GM12878 (cell line): Measurements from ENCODE around the gene FOXK2. TPM values are rescaled to one million over a fixed set of nuclear protein-coding genes. Genes with fewer than 3 reads are reported as not detected.

Experiments used
- ATAC-seq: fragments of 200-7000 bp; cut with Tn5 transposase; 3 replicates; pipeline ENCODE4 v1.9.1; 2020; ENCODE audit warnings: mild to moderate bottlenecking, moderate library complexity
- BruUV-seq: library from RNA; stranded (reverse); fragments of 400-500 nt; replicated peaks from 2 replicates; lab custom pipeline; 2021; lab: Mats Ljungman, UMichigan
- CTCF ChIA-PET: fragments of 300-600 bp; sonication (Branson Sonifier 250); formaldehyde crosslinking; extraction: SDS; loops from one replicate; lab custom pipeline; 2021; ENCODE audit warnings: inconsistent platforms; lab: Yijun Ruan, JAX
- POLR2A ChIA-PET: fragments of 350-600 bp; formaldehyde crosslinking; extraction: SDS; loops from one replicate; lab custom pipeline; 2021; ENCODE audit warnings: inconsistent platforms; lab: Charles Lee
- RAD21 ChIA-PET: fragments of 300-600 bp; sonication (Branson Sonifier 250); formaldehyde crosslinking; loops from one replicate; lab custom pipeline; 2023; ENCODE audit warnings: antibody characterized with exemption; ENCODE audit not compliant: unreplicated experiment; lab: Charles Lee
- SMC1A ChIA-PET: fragments of 300-600 bp; sonication (Branson Sonifier 250); formaldehyde crosslinking; loops from one replicate; lab custom pipeline; 2023; ENCODE audit not compliant: unreplicated experiment, uncharacterized antibody; lab: Charles Lee
- DNase-seq: peaks from one replicate; pipeline ENCODE4 v3.0.0-alpha.2; 2011; ENCODE audit warnings: low read depth, low spot score
- FAIRE-seq: peaks from 3 replicates; lab custom pipeline; 2011; peaks lifted over from hg19 to GRCh38; lab: Jason Lieb, UNC
- H2AFZ ChIP-seq: 2 replicates; pipeline ENCODE4 v1.6.0; 2011; ENCODE audit warnings: low read depth, low read length, control low read depth; ENCODE audit not compliant: control insufficient read depth
- H3K27ac ChIP-seq: 2 replicates; pipeline ENCODE4 v1.5.1; 2011; ENCODE audit warnings: control low read depth; ENCODE audit not compliant: control insufficient read depth, insufficient read depth
- H3K27me3 ChIP-seq, 2 experiments: replicated peaks in 1 of 2; 2 replicates each; pipeline versions ENCODE4 v1.6.0 to v1.6.1; 2011; ENCODE audit warnings: low read length in 1 of 2; ENCODE audit not compliant: control insufficient read depth in 2 of 2, insufficient read depth in 2 of 2
- H3K36me3 ChIP-seq, 2 experiments: 2 replicates each; pipeline ENCODE4 v1.5.1; 2011; ENCODE audit warnings: low read length in 1 of 2; ENCODE audit not compliant: control insufficient read depth in 2 of 2, insufficient read depth in 2 of 2
- H3K4me1 ChIP-seq: 2 replicates; pipeline ENCODE4 v1.6.1; 2011; ENCODE audit warnings: mild to moderate bottlenecking, low read length, moderate library complexity, mixed read lengths; ENCODE audit not compliant: control insufficient read depth, insufficient read depth
- H3K4me2 ChIP-seq: 2 replicates; pipeline ENCODE4 v1.6.0; 2011; ENCODE audit warnings: control low read depth; ENCODE audit not compliant: control insufficient read depth, insufficient read depth
- H3K4me3 ChIP-seq: fragments of 200-600 bp; sonication (generic); 2 replicates; pipeline ENCODE4 v1.5.1; 2016
- H3K79me2 ChIP-seq: 2 replicates; pipeline ENCODE4 v1.6.0; 2011; ENCODE audit warnings: low read length; ENCODE audit not compliant: control insufficient read depth, insufficient read depth
- H3K9ac ChIP-seq: 2 replicates; pipeline ENCODE4 v1.8.0; 2011; ENCODE audit warnings: low read length, control low read depth, mixed read lengths; ENCODE audit not compliant: control insufficient read depth, insufficient read depth
- H3K9me3 ChIP-seq: replicated peaks from 3 replicates; pipeline ENCODE4 v1.5.1; 2011; ENCODE audit warnings: mild to moderate bottlenecking, low read length; ENCODE audit not compliant: control insufficient read depth, insufficient read depth
- H4K20me1 ChIP-seq: 2 replicates; pipeline ENCODE4 v1.6.0; 2011; ENCODE audit not compliant: control insufficient read depth, insufficient read depth
- E2F8 ChIP-seq: fragments of 450-650 bp; IDR thresholded peaks from 2 replicates; pipeline ENCODE4 v1.6.1; 2018; ENCODE audit warnings: mild to moderate bottlenecking, low read depth, moderate library complexity; ENCODE audit not compliant: partially characterized antibody
- EP300 ChIP-seq, 2 experiments: fragments of 150-350 bp in 1 of 2; IDR thresholded peaks; 2 replicates each; pipeline ENCODE4 v1.6.1; 2011 to 2012; ENCODE audit warnings: low read depth in 2 of 2, low read length in 2 of 2, borderline replicate concordance in 1 of 2, improper control_type of control experiment in 1 of 2, inconsistent platforms in 1 of 2; ENCODE audit not compliant: control insufficient read depth in 1 of 2
- HDGF ChIP-seq: fragments of 450-650 bp; IDR thresholded peaks from 2 replicates; pipeline ENCODE4 v1.6.1; 2016; ENCODE audit warnings: antibody characterized with exemption
- POLR2AphosphoS5 ChIP-seq: IDR thresholded peaks from 2 replicates; pipeline ENCODE4 v1.6.1; 2011; ENCODE audit warnings: mild to moderate bottlenecking, low read length, inconsistent platforms
- RFX5 ChIP-seq: IDR thresholded peaks from 2 replicates; pipeline ENCODE4 v1.6.1; 2011; ENCODE audit warnings: low read depth, low read length, improper control_type of control experiment
- WGBS: methylation state at CpG from one replicate; pipeline ENCODE4 v1.1.6; 2016; ENCODE audit warnings: low lambda C conversion rate; ENCODE audit not compliant: insufficient replicate concordance, insufficient coverage; ENCODE audit errors: missing lambda C conversion rate; 5-methylcytosine and 5-hydroxymethylcytosine counted together
- in situ Hi-C: fragments of 300-500 bp; cut with MboI; formaldehyde crosslinking; loops from 9 replicates; pipeline ENCODE4 v1.14.3; 2018; ENCODE audit warnings: mixed read lengths
- intact Hi-C: fragments of 100-400 bp; cut with micrococcal nuclease; formaldehyde crosslinking; loops from one replicate; pipeline ENCODE4 v1.14.2; 2022; ENCODE audit not compliant: unreplicated experiment
- polyA plus RNA-seq, 11 experiments: library from polyadenylated mRNA; depleted of rRNA in 4 of 11; unstranded in 6 of 11; stranded (reverse) in 5 of 11; fragments of >200 nt; fragmentation: Nextera tagmentation in 4 of 11; fragmentation: Illumina TruSeq in 1 of 11; extraction: Ambion mirVana in 4 of 11; extraction: Trizol in 1 of 11; gene quantifications; 1 replicate in 1 of 11; 2 replicates in 10 of 11; pipeline versions ENCODE4 v1.2.1 to v1.2.3, GENCODE V29; 2011 to 2016; ENCODE audit warnings: inconsistent platforms in 2 of 11, missing spikeins in 2 of 11, low read depth in 1 of 11
- total RNA-seq, 4 experiments: library from RNA; depleted of rRNA in 3 of 4; stranded (reverse); fragments of >200 nt in 3 of 4; fragmentation: Illumina TruSeq in 1 of 4; extraction: Trizol in 1 of 4; gene quantifications; 2 replicates each; pipeline versions ENCODE4 v1.2.1 to v1.2.3, GENCODE V29; 2013 to 2021

Gene FOXK2
- total and polyA plus RNA-seq, 10 of the 15 experiments (the other 5 are each of a cell fraction or from before 2014, with no cell fraction given): 2.4 to 56.8 (median 34.4) TPM

- ATAC-seq: no peak
- TF ChIP-seq HDGF (no peak), E2F8 (no peak), RFX5 (no peak), EP300 (IDR thresholded peaks at IDR 0.05; ENCODE audit: borderline replicate concordance in 1 of 2, control insufficient read depth in 1 of 2, low read depth in 2 of 2, low read length in 2 of 2) (no peak), POLR2AphosphoS5 (no peak)
- POLR2A ChIA-PET: interaction anchor here (0.5 to 1.1 kb wide), 2 partner anchors 20 to 51 kb away, joined by 3 to 4 read pairs; no protein-coding TSS in a partner anchor
- H3K4me3 ChIP-seq: no peak overlapping the region
- DNase-seq: no peak
- intact Hi-C loops (no loop called here), in situ Hi-C loops (no loop called here)
- RAD21 ChIA-PET: no interaction called here
- H3K36me3 ChIP-seq: peaks cover 0 to 6% of the 10 kb centered on the region in 2 experiments; a peak in 2 of 4 replicates
- peaks cover 77% of the 10 kb centered on the region for H3K79me2 ChIP-seq
- peaks cover 34% of the 10 kb centered on the region for H3K4me1 ChIP-seq
- H3K9me3 ChIP-seq: no peaks in the 10 kb centered on the region
- no peak for FAIRE-seq
- H3K9ac ChIP-seq: no peak overlapping the region
- H4K20me1 ChIP-seq: peaks cover 4% of the 10 kb centered on the region; the same call in 1 of the 2 replicates
- WGBS: 93% methylated on average over 15 of the region's 15 CpGs
- no peaks in the 10 kb centered on the region for H3K27me3 ChIP-seq
- no peak overlapping the region for H3K27ac ChIP-seq
- BruUV-seq: no TSS peak
- no peak overlapping the region for H3K4me2 ChIP-seq
- CTCF ChIA-PET: interaction anchor here (1.2 kb wide), 1 partner anchor 86 kb away, joined by 5 read pairs; no protein-coding TSS in a partner anchor
- SMC1A ChIA-PET: interaction anchor here (0.8 to 2.7 kb wide), 3 partner anchors 9 to 44 kb away, joined by 3 to 11 read pairs (median 3); no protein-coding TSS in a partner anchor
- H2AFZ ChIP-seq: no peak overlapping the region
These were observed 29.3 kb downstream of the FOXK2 start for GRCh38 chr17:82548681-82549303.
